ENCODE data around the gene ASIC1.
A peak's percentile ranks its signal among the peaks of the same experiment; 100 is the strongest.

The ASIC1 gene

DNA sequence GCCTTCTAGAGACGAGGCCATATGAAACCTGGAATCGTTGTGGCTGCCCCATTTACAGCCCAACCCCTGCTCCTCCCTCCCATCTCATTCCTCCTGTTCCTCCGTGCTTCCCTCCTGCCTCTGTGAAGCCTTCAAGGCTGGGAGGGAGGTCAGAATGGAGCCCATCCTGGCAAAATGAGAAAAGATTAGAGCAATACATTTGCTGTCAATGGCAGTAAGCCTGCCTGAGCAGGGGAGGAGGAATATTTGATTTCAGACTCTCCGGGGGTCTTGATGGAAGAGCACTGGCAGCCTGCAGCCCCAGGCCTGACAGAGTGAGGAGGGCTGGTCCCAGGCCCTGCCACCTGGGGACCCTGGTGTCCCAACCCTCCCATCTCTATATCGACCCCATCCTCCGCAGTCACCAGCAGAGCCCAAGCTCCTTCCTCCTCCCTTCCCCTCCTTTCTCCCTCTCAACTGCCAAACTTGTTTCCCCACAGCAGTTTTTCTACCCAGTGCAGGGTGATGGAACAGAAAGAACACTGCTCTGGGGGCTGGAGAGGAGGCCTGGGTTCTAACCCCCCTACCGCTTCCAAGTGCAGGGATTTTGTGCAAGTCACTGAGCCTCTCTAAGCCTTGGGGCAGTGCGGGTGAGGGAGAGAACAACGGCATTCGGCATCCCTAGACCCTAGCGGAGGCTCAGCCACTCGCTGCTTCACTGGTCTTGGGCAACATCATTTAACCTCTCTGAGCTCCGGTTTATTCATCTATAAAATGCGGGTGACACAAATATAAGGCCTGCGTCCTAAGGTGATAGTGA lies 16.1 kb upstream of the ASIC1 start:
- no peak for DNase-seq

DNA sequence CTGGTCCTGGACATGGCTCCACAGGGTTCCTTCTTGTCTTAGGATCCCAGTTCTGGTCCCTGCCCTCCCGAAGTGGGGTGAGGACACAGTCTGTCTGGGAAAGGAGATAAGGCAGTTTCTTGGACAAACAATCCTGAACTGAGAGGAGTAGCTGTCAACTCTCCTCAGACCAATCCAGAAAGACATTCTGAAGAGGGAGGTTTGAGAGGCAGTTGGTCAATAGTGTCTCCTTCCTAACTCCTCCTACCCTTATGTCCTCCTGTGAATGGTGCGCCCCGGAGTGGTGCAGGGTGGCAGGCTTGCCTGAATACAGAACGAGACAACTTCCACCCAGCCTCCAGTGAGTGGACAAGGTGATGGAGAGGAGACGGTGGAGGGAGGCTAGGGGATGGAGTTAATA lies 15.4 kb upstream of the ASIC1 start:
- DNase-seq: no peak

DNA sequence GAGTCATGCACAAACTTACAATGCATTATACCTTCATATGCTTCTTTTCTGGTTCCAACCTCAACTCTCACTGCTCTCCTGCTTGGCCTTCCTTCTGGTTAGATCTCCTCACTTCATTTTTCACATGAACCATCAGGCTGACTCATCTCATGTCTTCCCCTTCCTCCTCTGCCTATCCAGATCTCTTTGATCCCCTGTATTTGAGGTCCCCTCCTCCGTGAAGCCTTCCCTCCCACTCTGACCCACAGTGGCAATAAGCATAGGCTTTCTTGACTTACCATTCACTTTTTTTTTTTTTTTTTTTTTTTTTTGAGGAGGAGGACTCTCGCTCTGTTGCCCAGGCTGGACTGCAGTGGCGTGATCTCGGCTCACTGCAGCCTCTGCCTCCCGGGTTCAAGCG lies 14.7 kb upstream of the ASIC1 start:
- no peak for DNase-seq

DNA sequence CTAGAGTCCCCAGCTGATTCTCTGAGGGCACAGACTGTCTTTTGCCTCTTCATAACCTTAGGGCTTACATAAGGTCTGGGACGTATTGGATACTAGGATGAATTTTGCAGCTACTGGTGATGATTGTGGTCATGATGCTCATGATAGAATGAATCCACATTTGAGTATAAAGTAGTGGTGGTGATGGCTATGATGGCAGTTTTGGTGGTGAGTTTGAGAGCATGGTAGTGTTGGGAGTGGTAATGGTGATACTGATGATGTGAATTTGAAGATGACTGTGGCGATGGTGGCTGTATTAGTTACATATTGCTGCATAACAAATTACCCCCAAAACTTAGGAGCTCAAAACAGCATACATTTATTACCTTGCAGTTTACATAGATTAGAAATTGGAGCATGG lies 14.1 kb upstream of the ASIC1 start:
- DNase-seq: no peak

DNA sequence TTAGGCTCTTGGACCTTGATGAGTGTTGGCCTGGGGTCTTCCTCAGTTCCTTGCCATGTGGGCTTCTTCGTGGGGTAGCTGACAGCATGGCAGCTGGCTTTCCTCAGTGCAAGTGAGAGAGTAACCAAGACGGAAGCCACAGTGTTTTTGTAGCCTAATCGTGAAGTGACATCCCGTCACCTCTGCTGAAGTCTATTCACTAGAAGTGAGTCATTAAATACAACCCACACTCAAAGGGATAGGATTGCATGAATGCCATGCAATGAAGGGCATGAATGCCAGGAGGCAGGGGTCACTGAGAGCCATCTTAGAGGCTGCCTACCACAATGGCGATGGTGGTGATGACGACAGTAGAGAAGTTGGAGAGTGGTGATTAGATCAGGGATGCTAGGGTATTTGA lies 13.5 kb upstream of the ASIC1 start:
- DNase-seq: no peak

DNA sequence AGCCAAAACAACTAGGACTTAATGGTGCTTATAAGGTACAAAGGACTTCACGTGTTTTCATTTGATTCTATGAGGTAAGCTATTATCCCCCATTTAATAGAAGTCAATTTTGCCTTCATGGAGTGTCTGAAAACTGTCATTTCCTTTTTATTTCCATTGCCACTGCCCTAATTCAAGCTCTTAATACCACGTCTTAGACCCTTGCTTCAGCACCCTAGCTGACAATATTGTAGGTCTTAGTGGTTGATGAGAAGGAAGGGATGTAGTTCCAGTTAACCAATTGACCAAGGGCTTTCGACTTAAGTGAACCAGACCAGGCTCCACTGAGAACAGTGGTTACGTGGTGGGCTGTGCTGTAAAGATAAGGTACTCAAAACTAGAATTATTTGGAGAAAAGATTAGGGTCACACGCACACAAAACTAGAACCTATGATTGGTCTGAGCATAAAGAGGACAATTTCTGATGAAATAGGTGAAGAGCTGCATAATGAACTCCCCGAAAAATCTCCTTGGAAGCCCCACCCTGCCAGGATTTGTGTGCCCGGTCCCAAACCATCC lies 9.6 kb upstream of the ASIC1 start:
- no peak for DNase-seq

DNA sequence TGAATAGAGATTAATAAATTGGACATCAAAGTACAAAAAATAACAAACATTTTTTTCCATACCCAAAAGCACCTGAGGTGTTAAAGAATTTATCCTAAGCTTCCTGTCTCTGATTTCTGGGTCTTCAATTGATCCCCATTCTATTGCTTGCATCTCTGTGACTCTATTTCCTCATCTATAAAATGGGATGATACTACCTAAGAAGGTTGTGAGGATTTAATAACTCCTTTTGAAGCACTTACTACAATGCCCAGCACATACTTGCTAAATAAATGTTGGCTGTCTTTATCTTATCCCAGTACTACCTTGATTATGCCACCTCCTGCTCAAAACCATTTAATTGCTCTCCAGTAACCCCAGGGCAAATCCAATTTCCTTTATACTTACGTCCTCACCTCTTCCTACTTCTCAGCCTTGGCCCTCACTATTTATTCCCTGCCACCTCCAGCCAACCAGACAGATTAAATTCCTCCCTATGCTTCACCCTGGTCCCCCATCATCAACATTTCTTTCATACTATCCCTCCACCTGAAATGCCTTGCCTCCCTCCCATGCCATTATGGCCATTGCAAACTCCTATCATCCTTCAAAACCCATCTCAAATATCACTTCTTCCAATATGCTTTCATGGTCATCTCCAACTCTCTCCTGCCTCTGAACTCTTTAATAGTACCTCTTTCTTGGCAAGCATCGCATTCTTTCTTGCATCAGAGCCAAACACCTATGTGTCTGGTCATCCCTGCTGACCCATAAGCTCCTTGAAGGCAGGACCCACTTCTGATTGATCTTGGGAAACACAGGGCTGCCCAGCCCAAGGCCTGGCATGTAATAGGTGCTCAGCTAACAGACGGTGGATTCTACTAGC lies 7.9 kb upstream of the ASIC1 start:
- DNase-seq: no peak

DNA sequence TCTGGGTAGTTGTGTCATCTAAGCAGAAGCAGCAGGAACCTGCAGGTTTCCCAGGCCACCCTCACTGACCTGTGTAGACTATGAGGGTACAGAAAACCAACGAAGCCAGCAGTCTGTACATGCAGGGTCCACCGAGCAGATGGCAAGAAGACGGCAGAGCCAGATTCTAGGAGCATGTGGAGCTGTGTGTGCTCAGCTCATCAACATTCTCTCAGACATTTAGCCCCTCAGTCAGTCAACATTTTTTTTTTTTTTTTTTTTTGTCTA lies 7.3 kb upstream of the ASIC1 start:
- DNase-seq: no peak

DNA sequence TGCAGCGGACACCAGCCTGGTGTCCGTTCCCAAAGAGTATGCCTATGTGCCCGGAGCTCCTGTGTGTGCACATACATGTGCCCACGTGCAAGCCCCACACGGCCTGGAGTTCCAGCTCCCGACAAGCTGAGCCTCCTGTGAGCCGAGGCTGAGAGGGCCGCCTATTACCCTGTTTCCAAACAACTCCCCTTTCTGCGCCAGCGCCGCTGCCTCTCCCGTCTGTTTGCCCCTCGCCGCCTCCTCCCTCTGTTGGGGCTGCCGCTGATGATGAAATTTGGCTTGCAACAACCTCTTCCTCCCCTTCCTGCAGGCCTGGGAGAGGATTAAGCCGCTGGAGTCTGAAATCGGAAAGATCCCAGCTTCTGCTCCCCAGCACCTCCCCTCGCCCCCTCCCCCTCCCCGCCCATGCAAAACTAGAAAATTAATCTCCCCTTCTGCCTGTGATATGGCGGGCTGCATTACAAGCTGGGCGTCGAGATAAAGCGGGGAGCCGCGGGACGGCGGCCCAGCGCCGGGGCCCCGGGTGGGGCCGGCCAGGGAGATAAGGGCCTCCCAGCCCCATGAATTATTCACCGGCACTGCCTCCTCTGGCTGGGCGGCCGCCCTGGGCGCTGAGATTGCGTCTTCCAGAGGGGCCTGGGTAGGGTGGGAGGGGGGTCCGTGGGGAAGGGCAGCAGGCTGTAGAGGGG lies 6.8 kb upstream of the ASIC1 start:
- DNase-seq: no peak

DNA sequence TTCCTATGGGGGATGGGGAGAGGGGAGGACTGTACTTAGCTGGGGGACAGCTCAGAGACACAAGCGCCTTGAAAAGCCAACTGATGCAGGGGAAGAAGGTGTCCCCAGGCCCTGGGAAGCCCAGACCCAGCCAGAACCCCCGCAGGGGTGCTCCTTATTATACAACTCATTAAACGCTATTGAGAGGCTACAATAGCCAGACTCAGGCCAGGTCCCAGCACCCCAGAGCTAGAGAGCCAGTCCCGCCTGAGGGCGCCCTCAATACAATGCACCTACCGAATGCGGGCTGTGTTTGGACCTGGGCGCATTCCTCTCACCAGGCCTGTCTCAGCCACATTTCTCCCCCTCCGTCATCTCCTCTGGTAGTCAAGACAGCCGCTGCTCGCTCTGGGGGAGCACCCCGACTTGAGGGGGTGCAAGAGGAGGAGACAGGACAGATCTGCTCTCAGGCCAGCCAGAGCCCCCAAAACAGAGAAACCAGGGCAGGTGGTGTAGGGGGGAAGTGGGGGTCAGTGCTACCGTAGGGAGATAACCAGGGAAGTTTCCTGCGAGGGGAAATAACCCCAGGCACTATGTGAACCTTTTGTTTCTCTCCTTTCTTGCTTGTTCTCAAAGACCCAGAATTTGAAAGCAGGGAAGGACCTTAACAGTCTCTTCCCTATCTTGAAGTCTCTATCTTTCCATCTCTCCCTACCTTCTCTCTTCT lies 6.1 kb upstream of the ASIC1 start:
- DNase-seq: no peak

DNA sequence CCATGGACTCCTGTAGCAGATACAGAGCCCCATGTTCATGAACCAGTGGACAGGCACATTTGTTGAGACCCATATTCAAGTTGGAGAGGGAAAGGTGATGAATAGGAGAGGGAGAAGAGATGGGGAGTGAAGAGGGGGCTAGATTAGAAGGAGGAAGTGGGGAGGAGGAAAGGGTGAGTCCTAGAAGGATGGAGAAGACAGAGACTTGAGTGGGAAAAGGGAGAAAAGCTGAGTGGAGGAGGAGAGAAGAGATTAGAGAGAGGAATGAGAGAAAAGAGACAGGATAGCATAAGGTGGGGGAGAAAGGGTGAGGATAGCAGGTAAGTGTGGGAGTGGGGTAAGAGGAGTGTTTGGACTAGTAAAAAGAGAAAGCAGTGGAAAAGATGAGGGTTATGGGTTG lies 4.9 kb upstream of the ASIC1 start:
- DNase-seq: no peak

DNA sequence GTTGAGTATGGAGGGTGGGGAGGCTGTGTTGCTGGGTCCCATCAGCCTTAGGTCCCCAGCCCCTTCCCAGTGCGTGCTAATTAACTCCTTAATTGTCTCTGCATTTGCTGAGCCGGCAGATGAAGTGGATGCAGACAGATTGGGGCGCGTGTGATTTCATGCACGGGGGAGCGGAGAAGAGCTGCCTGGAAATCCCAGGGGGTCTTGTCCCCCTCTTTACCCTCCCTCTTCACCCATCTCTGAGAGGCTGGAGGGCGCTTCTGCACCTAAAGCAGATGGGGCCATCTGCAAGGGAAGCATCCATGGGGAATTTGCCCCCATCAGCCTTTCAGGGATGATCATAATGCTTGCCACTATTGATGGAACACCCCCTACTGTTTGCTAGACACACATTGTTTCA lies 4.4 kb upstream of the ASIC1 start:
- DNase-seq: no peak

DNA sequence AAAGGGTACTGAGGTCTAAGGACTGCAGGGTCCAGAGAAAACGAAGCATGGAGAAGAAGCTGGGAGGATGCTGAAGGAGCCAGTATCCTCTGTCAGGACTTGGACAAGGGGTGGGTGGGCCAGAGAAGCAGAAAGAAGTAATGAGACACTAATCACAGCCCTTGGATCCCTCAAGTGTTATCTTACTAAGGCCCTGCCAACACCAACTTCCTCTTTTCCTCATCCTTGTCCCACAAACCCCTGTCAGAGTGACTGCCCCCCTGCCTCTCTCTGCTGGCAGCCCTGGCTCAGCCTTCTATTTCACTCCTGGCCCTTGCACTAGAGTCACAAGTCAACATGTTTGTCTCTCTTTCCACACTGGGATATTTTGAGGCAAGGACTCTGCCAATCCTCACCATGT lies 3.8 kb upstream of the ASIC1 start:
- DNase-seq: no peak

DNA sequence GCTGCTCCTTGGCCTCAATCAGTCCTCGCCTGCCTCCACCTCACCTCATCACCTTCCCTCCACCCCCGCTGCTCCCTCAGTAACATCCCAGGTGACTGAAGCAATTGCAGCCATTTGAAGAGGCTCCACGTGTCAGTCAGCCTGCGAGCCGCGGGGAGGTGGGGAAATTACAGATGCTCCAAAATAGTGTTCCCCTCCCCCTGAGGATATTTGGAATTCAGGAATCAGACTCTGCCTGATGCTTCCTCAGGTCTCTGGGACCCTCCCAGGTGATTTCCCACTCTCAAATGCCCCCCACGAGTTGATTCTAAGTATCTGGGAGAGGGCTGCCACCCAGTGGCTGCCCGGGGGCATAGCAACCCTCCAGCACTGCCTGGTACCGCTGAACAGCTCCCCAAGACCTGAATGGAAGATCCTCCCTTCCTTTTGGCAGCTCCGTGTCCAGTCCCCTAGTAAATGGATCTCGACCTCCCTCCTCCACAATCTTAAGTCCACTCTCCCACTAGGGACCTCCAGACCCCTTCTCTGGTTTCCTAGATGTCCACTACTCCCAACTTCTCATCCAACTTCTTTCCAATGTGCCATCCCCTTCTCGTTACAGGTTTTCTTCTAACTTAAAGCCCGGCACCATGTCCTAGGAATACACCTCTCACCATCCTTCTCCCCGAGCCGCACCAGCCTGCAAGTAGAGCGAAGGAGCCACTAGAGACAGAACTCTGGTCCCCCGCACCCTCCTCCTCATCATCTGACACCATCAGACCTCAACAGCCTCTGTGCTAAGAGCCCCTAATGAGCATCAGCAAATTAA lies 1.4 kb upstream of the ASIC1 start:
- peak; percentile 65 for DNase-seq

DNA sequence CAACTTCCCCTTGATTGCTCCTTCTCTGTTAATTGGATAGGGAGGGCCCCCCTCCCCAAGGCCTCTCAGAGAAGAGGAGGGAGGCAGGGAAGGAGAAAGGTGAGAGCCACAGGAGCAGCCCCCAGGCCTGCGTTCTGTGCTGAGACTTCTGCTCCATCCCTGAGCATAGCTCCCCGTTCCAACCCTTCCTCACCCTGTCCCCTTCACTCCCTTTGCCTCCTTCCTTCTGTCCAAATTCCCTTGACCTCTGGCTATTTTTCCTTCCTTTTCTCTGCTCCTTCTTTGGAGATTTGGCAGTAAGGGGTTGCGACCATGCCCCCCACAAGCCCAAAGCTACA lies 788 bp upstream of the ASIC1 start:
- no peak for DNase-seq

DNA sequence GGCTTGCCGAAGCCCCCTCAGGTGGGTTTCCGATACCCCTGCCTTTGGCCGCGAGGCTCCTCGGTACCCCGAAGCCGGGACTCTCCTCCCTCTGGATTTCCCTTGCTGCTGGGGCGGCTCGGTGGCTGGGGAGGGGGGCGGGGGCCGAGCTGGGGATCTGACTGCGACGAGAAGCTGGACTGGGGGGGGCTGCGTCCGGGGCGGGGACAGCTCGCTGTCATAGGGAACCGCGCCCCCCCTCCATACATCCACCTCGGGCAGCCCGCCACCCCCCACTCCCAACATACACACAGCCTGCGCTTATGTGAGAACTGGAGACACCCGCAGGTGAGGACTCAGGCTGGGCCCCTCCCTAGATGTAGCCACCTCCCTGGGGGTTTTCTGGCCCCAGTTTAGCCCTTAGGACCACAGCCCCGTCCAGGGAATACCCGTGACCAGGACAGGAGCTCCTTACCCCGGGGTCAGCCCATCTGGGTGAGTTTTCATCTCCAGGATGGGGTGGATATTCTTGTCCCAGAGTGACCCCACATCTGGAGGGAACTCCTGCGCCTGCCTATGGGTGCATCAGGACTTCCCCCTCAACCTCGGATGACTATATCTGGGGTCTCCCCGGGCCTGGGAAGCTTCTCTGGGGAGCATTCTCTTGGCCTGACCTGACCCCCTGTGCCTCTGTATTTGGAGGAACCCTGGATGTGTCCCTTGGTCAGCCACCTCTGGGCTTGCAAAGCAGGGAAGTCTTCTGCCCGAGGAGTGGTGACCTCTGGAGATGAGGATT lies 687 bp downstream of the ASIC1 start:
- no peak for DNase-seq

DNA sequence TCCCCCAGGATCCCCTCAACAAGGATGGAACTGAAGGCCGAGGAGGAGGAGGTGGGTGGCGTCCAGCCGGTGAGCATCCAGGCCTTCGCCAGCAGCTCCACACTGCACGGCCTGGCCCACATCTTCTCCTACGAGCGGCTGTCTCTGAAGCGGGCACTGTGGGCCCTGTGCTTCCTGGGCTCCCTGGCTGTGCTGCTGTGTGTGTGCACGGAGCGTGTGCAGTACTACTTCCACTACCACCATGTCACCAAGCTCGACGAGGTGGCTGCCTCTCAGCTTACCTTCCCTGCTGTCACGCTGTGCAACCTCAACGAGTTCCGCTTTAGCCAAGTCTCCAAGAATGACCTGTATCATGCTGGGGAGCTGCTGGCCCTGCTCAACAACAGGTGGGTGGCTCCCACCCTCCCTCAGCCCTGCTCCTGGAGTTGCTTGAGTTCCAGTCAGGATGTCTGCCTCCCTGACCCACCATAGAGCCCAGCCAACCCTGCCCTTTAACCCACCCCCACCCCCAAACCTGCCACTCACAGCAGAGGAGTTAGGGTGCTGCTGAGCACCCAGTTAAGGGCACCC lies 1.4 kb downstream of the ASIC1 start:
- no peak for DNase-seq

DNA sequence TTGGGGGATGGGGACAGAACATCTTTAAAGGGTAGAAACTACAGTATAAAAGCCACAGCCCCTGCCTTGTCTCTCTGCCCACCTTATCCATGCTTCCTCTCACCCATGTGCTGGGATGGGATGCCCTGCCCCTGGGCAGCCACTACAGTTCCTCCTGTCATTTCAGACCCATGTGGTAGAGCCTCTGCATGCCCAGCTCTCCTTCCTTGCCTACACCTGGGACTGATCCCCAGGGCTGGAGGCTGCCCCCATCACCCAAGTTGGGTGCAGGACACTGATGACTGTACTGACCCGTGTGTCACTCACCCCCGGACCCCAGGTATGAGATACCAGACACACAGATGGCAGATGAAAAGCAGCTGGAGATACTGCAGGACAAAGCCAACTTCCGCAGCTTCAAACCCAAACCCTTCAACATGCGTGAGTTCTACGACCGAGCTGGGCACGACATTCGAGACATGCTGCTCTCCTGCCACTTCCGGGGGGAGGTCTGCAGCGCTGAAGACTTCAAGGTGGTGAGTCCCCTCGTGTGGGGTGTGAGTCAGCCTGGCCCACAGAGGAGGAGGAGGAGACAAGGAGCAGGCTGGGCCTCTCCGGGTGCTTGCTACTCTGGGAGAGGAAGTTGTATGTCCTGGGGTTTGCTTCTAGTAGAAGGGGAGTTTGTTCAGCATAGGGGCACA lies 2.2 kb downstream of the ASIC1 start:
- DNase-seq: peak; percentile 56

DNA sequence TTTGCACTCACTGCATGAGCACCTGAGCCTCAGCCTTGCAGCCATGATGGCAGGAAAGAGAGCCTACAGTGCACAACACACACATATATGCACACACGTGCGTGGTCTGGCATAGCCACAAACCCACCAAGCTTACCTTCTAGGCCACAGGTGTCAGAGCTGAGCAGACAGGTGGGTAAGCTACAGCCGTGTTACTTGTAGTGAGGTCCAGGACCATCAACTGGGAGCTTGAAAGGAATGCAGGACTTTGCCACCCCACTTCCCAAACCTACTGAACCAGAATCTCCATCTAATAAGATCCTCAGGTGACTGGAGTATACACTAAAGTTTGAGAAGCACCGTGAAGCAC lies 2.7 kb downstream of the ASIC1 start:
- no peak for DNase-seq

DNA sequence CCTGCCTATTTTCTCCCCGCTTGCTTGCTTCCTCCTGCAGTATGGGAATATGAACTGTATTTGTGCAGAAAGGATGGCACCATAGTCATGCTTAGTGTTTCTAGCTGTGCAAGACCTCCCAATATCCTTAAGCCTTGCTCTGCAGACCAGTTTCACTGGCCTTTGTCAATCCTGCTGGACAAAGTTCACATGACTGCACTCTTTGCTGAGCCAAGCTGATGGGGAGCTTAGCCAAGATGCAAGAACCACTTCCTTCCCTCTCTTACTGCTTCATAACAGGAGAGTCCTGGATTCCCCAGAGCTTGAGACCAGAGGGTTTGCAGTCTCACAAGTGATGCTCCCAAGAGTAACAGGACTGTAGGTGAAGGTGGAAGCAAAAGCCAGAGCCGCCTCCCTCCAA lies 3.8 kb downstream of the ASIC1 start:
- no peak for DNase-seq
